Fibroblast of lung (primary cell): Measurements from ENCODE around the gene RTBDN.

Experiments
- EZH2 ChIP-seq: IDR thresholded peaks from 2 replicates; pipeline ENCODE4 v1.5.1; 2012; ENCODE audit warnings: low read length, control low read depth, mild to moderate bottlenecking; ENCODE audit errors: missing control alignments
- TF ChIP-seq, protein P1 (sequence below), 2 donors: IDR thresholded peaks in 1 of 2; conservative IDR thresholded peaks in 1 of 2; 1 replicate in 1 of 2; 2 replicates in 1 of 2; pipeline ENCODE4 v1.5.1; 2011 to 2012; ENCODE audit warnings: low read length in 2 of 2, control low read depth in 1 of 2, inconsistent platforms in 1 of 2, low read depth in 1 of 2, mild to moderate bottlenecking in 1 of 2

DNA sequence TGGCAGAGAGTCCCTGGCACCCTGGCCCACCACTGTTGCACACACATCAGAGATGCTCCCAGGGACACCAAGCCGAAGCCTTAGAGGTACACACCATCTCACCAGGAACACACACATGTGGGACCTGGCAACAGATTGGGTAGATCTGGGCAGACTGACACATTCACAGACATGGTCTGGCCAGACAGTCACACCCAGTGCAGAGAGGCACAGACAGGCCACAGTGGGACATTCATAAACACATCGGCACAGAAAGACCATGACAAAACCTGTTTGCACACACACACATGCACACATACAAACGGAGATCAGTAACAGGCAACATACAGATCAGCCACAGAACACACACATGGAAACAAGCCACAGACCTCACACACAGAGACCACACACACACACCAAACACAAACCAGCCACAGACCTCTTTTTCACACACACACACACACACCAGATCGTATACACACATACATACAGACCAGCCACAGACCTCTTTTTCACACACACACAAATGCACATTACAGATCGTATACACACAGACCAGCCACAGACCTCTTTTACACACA is 49.4 kb downstream of the RTBDN start:
- TF ChIP-seq, protein P1, sequence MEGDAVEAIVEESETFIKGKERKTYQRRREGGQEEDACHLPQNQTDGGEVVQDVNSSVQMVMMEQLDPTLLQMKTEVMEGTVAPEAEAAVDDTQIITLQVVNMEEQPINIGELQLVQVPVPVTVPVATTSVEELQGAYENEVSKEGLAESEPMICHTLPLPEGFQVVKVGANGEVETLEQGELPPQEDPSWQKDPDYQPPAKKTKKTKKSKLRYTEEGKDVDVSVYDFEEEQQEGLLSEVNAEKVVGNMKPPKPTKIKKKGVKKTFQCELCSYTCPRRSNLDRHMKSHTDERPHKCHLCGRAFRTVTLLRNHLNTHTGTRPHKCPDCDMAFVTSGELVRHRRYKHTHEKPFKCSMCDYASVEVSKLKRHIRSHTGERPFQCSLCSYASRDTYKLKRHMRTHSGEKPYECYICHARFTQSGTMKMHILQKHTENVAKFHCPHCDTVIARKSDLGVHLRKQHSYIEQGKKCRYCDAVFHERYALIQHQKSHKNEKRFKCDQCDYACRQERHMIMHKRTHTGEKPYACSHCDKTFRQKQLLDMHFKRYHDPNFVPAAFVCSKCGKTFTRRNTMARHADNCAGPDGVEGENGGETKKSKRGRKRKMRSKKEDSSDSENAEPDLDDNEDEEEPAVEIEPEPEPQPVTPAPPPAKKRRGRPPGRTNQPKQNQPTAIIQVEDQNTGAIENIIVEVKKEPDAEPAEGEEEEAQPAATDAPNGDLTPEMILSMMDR (conservative IDR thresholded peaks at IDR 0.05 in 1 of 2, IDR thresholded peaks at IDR 0.05 in 1 of 2; ENCODE audit: low read depth in 1 of 2, low read length in 2 of 2) = no peak
- no peak for TF ChIP-seq EZH2
